ENCODE data around the gene GPNMB.

The GPNMB gene

GRCh38 chr7:23228412-23228811, 18.2 kb upstream of the GPNMB start:
- DNase-seq (ENCODE audit: extremely low read depth in 1 of 2, low read depth in 1 of 2) = no peak

GRCh38 chr7:23230641-23231101, 15.9 kb upstream of the GPNMB start:
- DNase-seq (ENCODE audit: extremely low read depth in 1 of 2, low read depth in 1 of 2) = no peak

- no peak for DNase-seq (ENCODE audit: extremely low read depth in 1 of 2, low read depth in 1 of 2)
These were observed 13.6 kb upstream of the GPNMB start for GRCh38 chr7:23232966-23233365.

- DNase-seq (ENCODE audit: extremely low read depth in 1 of 2, low read depth in 1 of 2) = no peak
These were observed 11.8 kb upstream of the GPNMB start for GRCh38 chr7:23234569-23235296.

- DNase-seq (ENCODE audit: extremely low read depth in 1 of 2, low read depth in 1 of 2) = no peak
These were observed 10.8 kb upstream of the GPNMB start for GRCh38 chr7:23235813-23236221.

- no peak for DNase-seq (ENCODE audit: extremely low read depth in 1 of 2, low read depth in 1 of 2)
These were observed 9.6 kb upstream of the GPNMB start for GRCh38 chr7:23237000-23237399.

GRCh38 chr7:23238983-23239652, 7.5 kb upstream of the GPNMB start:
- no peak for DNase-seq (ENCODE audit: extremely low read depth in 1 of 2, low read depth in 1 of 2)

GRCh38 chr7:23239698-23240097, 6.9 kb upstream of the GPNMB start:
- DNase-seq (ENCODE audit: extremely low read depth in 1 of 2, low read depth in 1 of 2) = no peak

- no peak for DNase-seq (ENCODE audit: extremely low read depth in 1 of 2, low read depth in 1 of 2)
These were observed 4.3 kb upstream of the GPNMB start for GRCh38 chr7:23242321-23242720.

- no peak for DNase-seq (ENCODE audit: extremely low read depth in 1 of 2, low read depth in 1 of 2)
These were observed 3.6 kb upstream of the GPNMB start for GRCh38 chr7:23242935-23243334.

- DNase-seq (ENCODE audit: extremely low read depth in 1 of 2, low read depth in 1 of 2) = no peak
These were observed 549 bp downstream of the GPNMB start for GRCh38 chr7:23247046-23247602.

GRCh38 chr7:23247603-23248335, 1.2 kb downstream of the GPNMB start:
- no peak for DNase-seq (ENCODE audit: extremely low read depth in 1 of 2, low read depth in 1 of 2)

- DNase-seq (ENCODE audit: extremely low read depth in 1 of 2, low read depth in 1 of 2) = no peak
These were observed 2.9 kb downstream of the GPNMB start for GRCh38 chr7:23249486-23249885.

- DNase-seq (ENCODE audit: extremely low read depth in 1 of 2, low read depth in 1 of 2) = no peak
These were observed 7.6 kb downstream of the GPNMB start for GRCh38 chr7:23254051-23254681.

GRCh38 chr7:23256731-23257130, 10.2 kb downstream of the GPNMB start:
- DNase-seq (ENCODE audit: extremely low read depth in 1 of 2, low read depth in 1 of 2) = no peak

GRCh38 chr7:23260371-23260770, 13.8 kb downstream of the GPNMB start:
- DNase-seq (ENCODE audit: extremely low read depth in 1 of 2, low read depth in 1 of 2) = no peak

- peak; percentile 13 to 16 for DNase-seq (ENCODE audit: extremely low read depth in 1 of 2, low read depth in 1 of 2)
These were observed 15.4 kb downstream of the GPNMB start for GRCh38 chr7:23261843-23262452.

GRCh38 chr7:23264916-23265458, 18.4 kb downstream of the GPNMB start:
- DNase-seq (ENCODE audit: extremely low read depth in 1 of 2, low read depth in 1 of 2) = no peak

GRCh38 chr7:23266918-23267317, 20.3 kb downstream of the GPNMB start:
- DNase-seq (ENCODE audit: extremely low read depth in 1 of 2, low read depth in 1 of 2) = no peak

- no peak for DNase-seq (ENCODE audit: extremely low read depth in 1 of 2, low read depth in 1 of 2)
These were observed 20.8 kb downstream of the GPNMB start for GRCh38 chr7:23267357-23267756.

Data from stimulated activated CD8-positive, alpha-beta memory T cell treated with anti-CD3 and anti-CD28 coated beads, Interleukin-7, amount 100 ng/mL, for 48 hours (primary cell).